K562 (cell line): ENCODE measurements around the gene SLC6A6. TPM values are rescaled to one million over a fixed set of nuclear protein-coding genes. Genes with fewer than 3 reads are reported as not detected.

Experiments
- EHMT2 ChIP-seq: fragments of 450-650 bp; IDR thresholded peaks from 2 replicates; pipeline ENCODE4 v1.6.1; 2018; ENCODE audit warnings: antibody characterized with exemption
- HDAC3 ChIP-seq: fragments of 450-650 bp; IDR thresholded peaks from 2 replicates; pipeline ENCODE4 v1.6.1; 2018; ENCODE audit warnings: borderline replicate concordance, mild to moderate bottlenecking, moderate library complexity; ENCODE audit not compliant: partially characterized antibody
- MAX ChIP-seq: sonication (generic); formaldehyde crosslinking; IDR thresholded peaks from 2 replicates; pipeline ENCODE4 v1.9.0; 2022; ENCODE audit warnings: mild to moderate bottlenecking, missing genetic modification reagents
- OTX1 ChIP-seq: fragments of 450-650 bp; formaldehyde crosslinking; IDR thresholded peaks from 2 replicates; pipeline ENCODE4 v1.4.0; 2022; ENCODE audit warnings: mild to moderate bottlenecking
- PCBP1 ChIP-seq: fragments of 200-400 bp; formaldehyde crosslinking; IDR thresholded peaks from 2 replicates; pipeline ENCODE4 v1.6.1; 2018; ENCODE audit warnings: mild to moderate bottlenecking, low read depth, low read length; ENCODE audit not compliant: poor library complexity, severe bottlenecking
- RBM14 ChIP-seq: fragments of 200-400 bp; formaldehyde crosslinking; IDR thresholded peaks from 2 replicates; pipeline ENCODE4 v1.6.1; 2018; ENCODE audit warnings: low read depth, mild to moderate bottlenecking, low read length, moderate library complexity, borderline replicate concordance; ENCODE audit not compliant: insufficient read depth
- SMARCA4 ChIP-seq: fragments of 450-650 bp; IDR thresholded peaks from 2 replicates; pipeline ENCODE4 v1.6.1; 2016
- SOX6 ChIP-seq: fragments of 450-650 bp; IDR thresholded peaks from 2 replicates; pipeline ENCODE4 v1.6.1; 2014; ENCODE audit warnings: mild to moderate bottlenecking
- SREBF2 ChIP-seq: sonication (generic); formaldehyde crosslinking; IDR thresholded peaks from 2 replicates; pipeline ENCODE4 v1.4.0; 2020; ENCODE audit warnings: mild to moderate bottlenecking, missing genetic modification reagents
- ZNF121 ChIP-seq: sonication (generic); formaldehyde crosslinking; conservative IDR thresholded peaks from 2 replicates; pipeline ENCODE4 v1.8.0; 2022; ENCODE audit warnings: missing genetic modification reagents
- ZNF3 ChIP-seq: fragments of 250-450 bp; sonication (Bioruptor Pico); IDR thresholded peaks from 2 replicates; pipeline ENCODE4 v1.5.0; 2021; ENCODE audit warnings: mild to moderate bottlenecking, moderate library complexity
- ZNF551 ChIP-seq: fragments of 250-450 bp; sonication (Bioruptor Pico); IDR thresholded peaks from 2 replicates; pipeline ENCODE4 v1.5.0; 2021; ENCODE audit warnings: mild to moderate bottlenecking, moderate library complexity
- polyA plus RNA-seq, 8 experiments: library from polyadenylated mRNA; depleted of rRNA in 4 of 8; stranded (reverse) in 5 of 8; unstranded in 3 of 8; fragments of >200 nt; fragmentation: Nextera tagmentation in 2 of 8; fragmentation: Illumina TruSeq in 1 of 8; extraction: Ambion mirVana in 2 of 8; extraction: Trizol in 1 of 8; gene quantifications; 2 replicates each; pipeline versions ENCODE4 v1.2.1 to v1.2.3, GENCODE V29; 2011 to 2014; ENCODE audit warnings: inconsistent platforms in 1 of 8, missing spikeins in 1 of 8
- total RNA-seq, 7 experiments: library from RNA; depleted of rRNA in 6 of 7; stranded (reverse); fragments of >200 nt in 6 of 7; fragmentation: Illumina TruSeq in 2 of 7; extraction: Trizol in 2 of 7; gene quantifications; 2 replicates each; pipeline versions ENCODE4 v1.2.1 to v1.2.3, GENCODE V29; 2011 to 2021; ENCODE audit warnings: low replicate concordance in 1 of 7
- TF ChIP-seq, protein P1 (sequence below), 2 experiments: fragments of 450-650 bp; formaldehyde crosslinking in 1 of 2; IDR thresholded peaks; 2 replicates each; pipeline versions ENCODE4 v1.4.0 to v1.6.1; 2014 to 2020; ENCODE audit warnings: mild to moderate bottlenecking in 2 of 2, borderline replicate concordance in 1 of 2, low read depth in 1 of 2
- TF ChIP-seq, protein P2 (sequence below): fragments of 250-450 bp; sonication (Bioruptor Pico); IDR thresholded peaks from 2 replicates; pipeline ENCODE4 v1.8.0; 2021; ENCODE audit warnings: mild to moderate bottlenecking, moderate library complexity

SLC6A6 gene
- total and polyA plus RNA-seq, 9 of the 15 experiments (the other 6 are each of a cell fraction or from before 2014, with no cell fraction given), result 12.3 to 203 (median 93.2) TPM

DNA sequence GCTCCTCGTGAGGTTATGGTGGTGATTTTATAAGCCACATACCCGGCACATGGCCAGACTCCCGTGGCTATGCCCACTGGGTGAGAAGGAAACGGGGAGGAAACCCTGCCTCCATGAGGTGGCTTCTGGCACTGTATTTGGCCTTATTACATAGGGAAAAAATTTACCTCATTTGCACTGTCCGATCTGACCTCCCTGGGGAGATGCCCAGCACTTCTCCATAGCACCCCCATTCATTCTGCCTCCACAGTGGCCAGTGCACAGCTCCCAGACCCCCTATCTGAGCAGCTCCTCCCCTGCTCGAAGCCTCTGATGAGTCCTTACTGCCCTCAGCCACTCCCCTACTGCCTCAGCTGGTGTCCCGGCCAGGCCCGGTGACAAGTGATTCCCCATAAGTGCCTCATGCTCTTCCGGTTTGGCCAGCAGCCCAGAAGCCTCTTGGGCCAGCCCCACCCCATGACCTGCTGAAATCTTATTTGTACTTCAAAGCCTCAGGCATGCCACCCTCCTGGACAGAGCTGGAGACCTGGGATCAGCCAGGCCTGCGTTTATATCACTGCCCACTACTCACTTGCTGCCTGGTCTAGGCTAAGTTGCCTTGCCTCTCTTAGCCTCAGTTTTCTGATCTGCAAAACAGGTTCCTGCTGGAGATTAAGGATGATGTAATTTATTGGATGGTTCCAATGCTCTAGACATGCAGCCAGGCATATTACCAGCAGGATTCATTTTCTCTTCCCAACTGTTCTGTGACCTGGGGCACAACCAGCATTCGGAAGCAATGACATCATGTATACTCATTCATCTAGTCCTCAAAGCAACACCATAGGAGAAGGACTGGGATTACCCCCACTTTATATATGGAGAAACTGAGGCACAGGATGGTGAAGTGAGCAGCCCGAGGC lies 30.6 kb upstream of the SLC6A6 start (continued):
- TF ChIP-seq, protein P1, sequence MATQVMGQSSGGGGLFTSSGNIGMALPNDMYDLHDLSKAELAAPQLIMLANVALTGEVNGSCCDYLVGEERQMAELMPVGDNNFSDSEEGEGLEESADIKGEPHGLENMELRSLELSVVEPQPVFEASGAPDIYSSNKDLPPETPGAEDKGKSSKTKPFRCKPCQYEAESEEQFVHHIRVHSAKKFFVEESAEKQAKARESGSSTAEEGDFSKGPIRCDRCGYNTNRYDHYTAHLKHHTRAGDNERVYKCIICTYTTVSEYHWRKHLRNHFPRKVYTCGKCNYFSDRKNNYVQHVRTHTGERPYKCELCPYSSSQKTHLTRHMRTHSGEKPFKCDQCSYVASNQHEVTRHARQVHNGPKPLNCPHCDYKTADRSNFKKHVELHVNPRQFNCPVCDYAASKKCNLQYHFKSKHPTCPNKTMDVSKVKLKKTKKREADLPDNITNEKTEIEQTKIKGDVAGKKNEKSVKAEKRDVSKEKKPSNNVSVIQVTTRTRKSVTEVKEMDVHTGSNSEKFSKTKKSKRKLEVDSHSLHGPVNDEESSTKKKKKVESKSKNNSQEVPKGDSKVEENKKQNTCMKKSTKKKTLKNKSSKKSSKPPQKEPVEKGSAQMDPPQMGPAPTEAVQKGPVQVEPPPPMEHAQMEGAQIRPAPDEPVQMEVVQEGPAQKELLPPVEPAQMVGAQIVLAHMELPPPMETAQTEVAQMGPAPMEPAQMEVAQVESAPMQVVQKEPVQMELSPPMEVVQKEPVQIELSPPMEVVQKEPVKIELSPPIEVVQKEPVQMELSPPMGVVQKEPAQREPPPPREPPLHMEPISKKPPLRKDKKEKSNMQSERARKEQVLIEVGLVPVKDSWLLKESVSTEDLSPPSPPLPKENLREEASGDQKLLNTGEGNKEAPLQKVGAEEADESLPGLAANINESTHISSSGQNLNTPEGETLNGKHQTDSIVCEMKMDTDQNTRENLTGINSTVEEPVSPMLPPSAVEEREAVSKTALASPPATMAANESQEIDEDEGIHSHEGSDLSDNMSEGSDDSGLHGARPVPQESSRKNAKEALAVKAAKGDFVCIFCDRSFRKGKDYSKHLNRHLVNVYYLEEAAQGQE (IDR thresholded peaks at IDR 0.05; ENCODE audit: borderline replicate concordance), result peak; percentile 23; the same call in 1 of the 2 replicates
- TF ChIP-seq, protein P1 (CRISPR knock-in tag; IDR thresholded peaks at IDR 0.05; ENCODE audit: low read depth), result no peak
- TF ChIP-seq SOX6 (peak; percentile 73), RBM14 (no peak), SMARCA4 (peak; percentile 78), SREBF2 (CRISPR knock-in tag) (no peak), OTX1 (CRISPR knock-in tag) (no peak), MAX (CRISPR knock-in tag) (peak; percentile 38; the same call in 1 of the 2 replicates), ZNF551 (CRISPR knock-in tag) (no peak), HDAC3 (no peak), PCBP1 (no peak), ZNF3 (CRISPR knock-in tag) (no peak), ZNF121 (CRISPR knock-in tag) (no peak), EHMT2 (no peak)
- TF ChIP-seq, protein P2, sequence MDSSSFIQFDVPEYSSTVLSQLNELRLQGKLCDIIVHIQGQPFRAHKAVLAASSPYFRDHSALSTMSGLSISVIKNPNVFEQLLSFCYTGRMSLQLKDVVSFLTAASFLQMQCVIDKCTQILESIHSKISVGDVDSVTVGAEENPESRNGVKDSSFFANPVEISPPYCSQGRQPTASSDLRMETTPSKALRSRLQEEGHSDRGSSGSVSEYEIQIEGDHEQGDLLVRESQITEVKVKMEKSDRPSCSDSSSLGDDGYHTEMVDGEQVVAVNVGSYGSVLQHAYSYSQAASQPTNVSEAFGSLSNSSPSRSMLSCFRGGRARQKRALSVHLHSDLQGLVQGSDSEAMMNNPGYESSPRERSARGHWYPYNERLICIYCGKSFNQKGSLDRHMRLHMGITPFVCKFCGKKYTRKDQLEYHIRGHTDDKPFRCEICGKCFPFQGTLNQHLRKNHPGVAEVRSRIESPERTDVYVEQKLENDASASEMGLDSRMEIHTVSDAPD (CRISPR knock-in tag), result no peak
